Activated T-cell treated with anti-CD3 and anti-CD28 coated beads for 1 hour (primary cell): ENCODE results near the gene ATP4B.
"Not testable (repeated sequence)": the region's sequence is repeated elsewhere in the genome, so short reads cannot be mapped to it uniquely, and the experiment has no call there.

Experiments
- DNase-seq: peaks from one replicate; pipeline ENCODE4 v3.0.0-alpha.2; 2020; ENCODE audit warnings: low read depth

The ATP4B gene

GRCh38 chr13:113624640-113625304 is 33.2 kb downstream of the ATP4B start:
- DNase-seq = not testable (repeated sequence)

GRCh38 chr13:113624235-113624587 is 33.8 kb downstream of the ATP4B start:
- no peak for DNase-seq

GRCh38 chr13:113623491-113624234 is 34.3 kb downstream of the ATP4B start:
- DNase-seq = no peak

GRCh38 chr13:113622791-113623490 is 35.1 kb downstream of the ATP4B start:
- DNase-seq = no peak

GRCh38 chr13:113621986-113622550 is 35.9 kb downstream of the ATP4B start:
- not testable (repeated sequence) for DNase-seq

GRCh38 chr13:113621498-113621897 is 36.5 kb downstream of the ATP4B start:
- not testable (repeated sequence) for DNase-seq

GRCh38 chr13:113621046-113621445 is 37.0 kb downstream of the ATP4B start:
- DNase-seq = no peak

GRCh38 chr13:113620036-113620796 is 37.8 kb downstream of the ATP4B start:
- no peak for DNase-seq

- DNase-seq = no peak
Observed at GRCh38 chr13:113618455-113618854, 39.5 kb downstream of the ATP4B start.

GRCh38 chr13:113617961-113618360 is 40.0 kb downstream of the ATP4B start:
- no peak for DNase-seq

- no peak for DNase-seq
Observed at GRCh38 chr13:113616991-113617749, 40.8 kb downstream of the ATP4B start.

GRCh38 chr13:113616281-113616906 is 41.6 kb downstream of the ATP4B start:
- no peak for DNase-seq

GRCh38 chr13:113613789-113614379 is 44.1 kb downstream of the ATP4B start:
- DNase-seq = no peak

GRCh38 chr13:113612607-113613006 is 45.4 kb downstream of the ATP4B start:
- DNase-seq = no peak

- DNase-seq = no peak
Observed at GRCh38 chr13:113611996-113612395, 46.0 kb downstream of the ATP4B start.

GRCh38 chr13:113610266-113610665 is 47.7 kb downstream of the ATP4B start:
- DNase-seq = no peak

- no peak for DNase-seq
Observed at GRCh38 chr13:113609616-113610015, 48.4 kb downstream of the ATP4B start.

GRCh38 chr13:113608967-113609533 is 48.9 kb downstream of the ATP4B start:
- DNase-seq = no peak

- DNase-seq = no peak
Observed at GRCh38 chr13:113607889-113608635, 49.9 kb downstream of the ATP4B start.
